ENCODE results near the gene ENTPD2.

- TF ChIP-seq CTCF (tag by site-specific recombination; IDR thresholded peaks at IDR 0.05): no peak
- no peak for TF ChIP-seq ZNF610 (tag by site-specific recombination; IDR thresholded peaks at IDR 0.05; ENCODE audit: borderline replicate concordance)
These were observed 24.2 kb upstream of the ENTPD2 start for GRCh38 chr9:137077758-137078693.
